ENCODE measurements around the gene FAM124A.
A peak's percentile ranks its signal among the peaks of the same experiment; 100 is the strongest.

FAM124A gene

DNA sequence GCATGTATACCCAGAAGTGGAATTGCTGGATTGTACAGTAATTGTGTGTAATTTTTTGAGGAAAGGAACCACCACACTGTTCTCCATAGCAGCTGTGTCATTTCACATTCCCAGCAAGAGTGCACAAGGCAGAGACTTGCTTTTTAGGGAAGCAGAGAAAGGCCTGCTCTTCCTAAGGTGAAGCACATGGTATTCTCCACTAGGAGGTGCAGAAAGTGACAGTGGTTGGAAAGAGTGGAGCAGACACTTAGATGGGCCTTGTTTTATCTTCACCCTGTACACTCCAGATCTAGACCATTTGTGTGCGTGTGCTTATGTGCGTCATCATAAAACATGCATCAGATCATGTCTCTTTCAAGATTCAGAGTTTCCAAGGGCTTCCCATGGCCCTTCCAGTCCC lies 35.0 kb downstream of the FAM124A start:
- Mint-ChIP-seq H3K4me3 (no peak overlapping the region), H3K9me3 (no peaks in the 10 kb centered on the region)

DNA sequence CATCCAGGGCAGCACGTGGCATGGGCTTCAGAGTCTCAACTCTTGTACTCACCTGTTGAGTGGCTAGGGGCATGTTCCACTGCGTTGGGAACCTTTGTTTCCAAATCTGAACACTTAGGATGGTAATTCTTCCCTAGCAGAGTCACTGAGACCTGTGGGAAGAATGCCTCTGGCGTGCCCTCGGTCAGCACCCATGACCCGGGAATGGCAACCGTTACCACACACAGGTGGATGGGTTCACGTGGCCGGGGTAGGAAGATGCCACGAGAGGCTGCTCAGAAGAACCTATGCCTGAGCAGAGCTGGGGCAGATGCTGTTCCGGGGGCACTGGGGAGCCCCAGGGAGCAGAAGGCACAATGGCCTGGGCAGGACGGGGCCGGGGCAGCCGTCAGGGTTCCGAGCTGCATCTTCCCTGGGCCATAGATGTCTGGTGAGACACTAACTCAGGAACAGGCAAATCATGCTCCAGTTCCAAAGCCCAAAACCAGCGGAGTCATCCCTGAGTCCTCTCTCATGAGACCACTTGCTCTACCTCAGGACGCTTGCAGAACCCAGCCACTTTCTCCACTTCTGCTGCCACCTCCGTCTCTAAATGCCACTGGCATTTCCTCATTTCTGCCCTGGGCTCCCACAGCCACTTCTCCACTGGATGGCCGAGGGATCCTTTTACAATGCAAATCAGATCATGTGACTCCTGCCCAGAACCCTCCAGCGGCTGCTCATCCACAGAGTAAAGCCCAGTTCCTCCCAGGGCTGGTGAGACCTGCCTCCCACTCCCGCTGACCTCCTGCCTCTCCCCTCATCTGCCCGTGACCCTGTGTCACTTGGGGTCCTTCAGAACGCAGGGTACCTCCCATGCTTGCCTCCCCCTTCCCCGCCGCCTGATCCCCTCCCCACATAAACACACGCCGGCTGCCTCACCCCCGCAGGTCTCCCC lies 36.7 kb downstream of the FAM124A start:
- TF ChIP-seq, protein P1, sequence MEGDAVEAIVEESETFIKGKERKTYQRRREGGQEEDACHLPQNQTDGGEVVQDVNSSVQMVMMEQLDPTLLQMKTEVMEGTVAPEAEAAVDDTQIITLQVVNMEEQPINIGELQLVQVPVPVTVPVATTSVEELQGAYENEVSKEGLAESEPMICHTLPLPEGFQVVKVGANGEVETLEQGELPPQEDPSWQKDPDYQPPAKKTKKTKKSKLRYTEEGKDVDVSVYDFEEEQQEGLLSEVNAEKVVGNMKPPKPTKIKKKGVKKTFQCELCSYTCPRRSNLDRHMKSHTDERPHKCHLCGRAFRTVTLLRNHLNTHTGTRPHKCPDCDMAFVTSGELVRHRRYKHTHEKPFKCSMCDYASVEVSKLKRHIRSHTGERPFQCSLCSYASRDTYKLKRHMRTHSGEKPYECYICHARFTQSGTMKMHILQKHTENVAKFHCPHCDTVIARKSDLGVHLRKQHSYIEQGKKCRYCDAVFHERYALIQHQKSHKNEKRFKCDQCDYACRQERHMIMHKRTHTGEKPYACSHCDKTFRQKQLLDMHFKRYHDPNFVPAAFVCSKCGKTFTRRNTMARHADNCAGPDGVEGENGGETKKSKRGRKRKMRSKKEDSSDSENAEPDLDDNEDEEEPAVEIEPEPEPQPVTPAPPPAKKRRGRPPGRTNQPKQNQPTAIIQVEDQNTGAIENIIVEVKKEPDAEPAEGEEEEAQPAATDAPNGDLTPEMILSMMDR (IDR thresholded peaks at IDR 0.05; ENCODE audit: unreplicated experiment in 3 of 3): no peak
- Mint-ChIP-seq H3K4me1 (peaks cover 9% of the 10 kb centered on the region), H3K4me3 (peak overlapping the region in 1 of 3 experiments; percentile 29), H3K27me3 (ENCODE audit: low read depth) (no peaks in the 10 kb centered on the region), H3K36me3 (ENCODE audit: low read depth) (no peaks in the 10 kb centered on the region), H3K9me3 (no peaks in the 10 kb centered on the region), H3K27ac (no peak overlapping the region)

More for the DNA sequence above, 35.0 kb downstream of the FAM124A start:
- Mint-ChIP-seq H3K27ac (no peak overlapping the region), H3K4me1 (peaks cover 14% of the 10 kb centered on the region), H3K36me3 (ENCODE audit: low read depth) (no peaks in the 10 kb centered on the region), H3K27me3 (ENCODE audit: low read depth) (no peaks in the 10 kb centered on the region)
- TF ChIP-seq, protein P1 (IDR thresholded peaks at IDR 0.05; ENCODE audit: unreplicated experiment in 3 of 3): no peak

DNA sequence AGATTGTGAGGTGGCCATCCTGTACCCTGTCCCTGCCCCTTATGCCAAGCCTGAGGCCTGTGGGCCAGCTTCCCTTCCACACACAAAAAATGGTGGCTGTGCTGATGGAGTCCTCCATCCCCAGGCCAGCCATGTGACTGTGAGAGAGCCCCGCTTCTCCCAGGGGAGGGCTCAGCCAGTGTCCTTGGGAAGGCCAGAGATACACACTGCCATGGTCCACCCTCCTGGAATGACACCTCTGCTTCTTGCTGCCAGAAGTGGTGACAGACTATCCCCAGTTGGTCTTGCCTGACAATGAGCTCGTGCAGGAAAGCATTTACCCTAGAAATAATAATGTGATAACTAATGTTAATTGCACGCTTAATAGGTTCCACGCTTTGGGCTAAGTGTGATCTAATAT lies 38.0 kb downstream of the FAM124A start:
- no peak overlapping the region for H3K4me3 Mint-ChIP-seq
- no peaks in the 10 kb centered on the region for H3K9me3 Mint-ChIP-seq
- TF ChIP-seq, protein P1 (IDR thresholded peaks at IDR 0.05; ENCODE audit: unreplicated experiment in 3 of 3): no peak
- H3K27ac Mint-ChIP-seq: no peak overlapping the region
- no peaks in the 10 kb centered on the region for H3K27me3 Mint-ChIP-seq (ENCODE audit: low read depth)
- no peaks in the 10 kb centered on the region for H3K36me3 Mint-ChIP-seq (ENCODE audit: low read depth)
- peaks cover 9% of the 10 kb centered on the region for H3K4me1 Mint-ChIP-seq

DNA sequence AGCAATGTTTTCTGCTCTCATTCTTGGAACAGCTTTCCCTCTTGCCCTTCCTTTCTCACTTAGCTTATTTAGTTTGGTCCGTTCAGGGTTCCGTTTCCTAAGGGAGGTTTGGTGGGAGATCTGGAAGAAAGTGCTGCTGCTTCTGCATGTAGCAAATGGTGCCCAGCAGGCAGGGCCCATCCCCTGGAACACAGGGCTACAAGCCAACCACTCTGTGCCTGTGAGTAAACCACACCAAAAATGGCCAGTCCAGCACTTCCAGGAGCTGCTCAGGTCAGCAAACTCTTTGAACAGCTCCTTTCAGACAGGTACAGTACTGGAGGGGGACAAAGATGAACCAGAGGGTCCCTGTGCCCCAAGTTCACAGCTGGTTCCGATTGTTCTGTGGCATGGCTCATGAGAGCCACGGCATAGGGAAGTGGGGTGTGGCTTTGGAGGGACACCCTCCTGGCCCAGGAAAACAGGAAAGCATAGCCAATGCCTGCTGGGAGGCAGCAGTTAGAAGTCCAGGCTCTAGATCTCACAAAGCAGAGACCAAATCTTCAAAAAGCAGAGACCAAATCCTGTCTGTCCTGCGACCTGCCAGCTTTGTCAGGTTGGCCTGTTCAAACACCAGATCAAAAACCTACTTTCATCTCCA lies 39.5 kb downstream of the FAM124A start:
- Mint-ChIP-seq H3K27me3 (ENCODE audit: low read depth) (no peaks in the 10 kb centered on the region), H3K9me3 (no peaks in the 10 kb centered on the region), H3K27ac (no peak overlapping the region), H3K36me3 (ENCODE audit: low read depth) (no peaks in the 10 kb centered on the region), H3K4me3 (no peak overlapping the region), H3K4me1 (peaks cover 13% of the 10 kb centered on the region)
- TF ChIP-seq, protein P1 (IDR thresholded peaks at IDR 0.05; ENCODE audit: unreplicated experiment in 3 of 3): no peak

DNA sequence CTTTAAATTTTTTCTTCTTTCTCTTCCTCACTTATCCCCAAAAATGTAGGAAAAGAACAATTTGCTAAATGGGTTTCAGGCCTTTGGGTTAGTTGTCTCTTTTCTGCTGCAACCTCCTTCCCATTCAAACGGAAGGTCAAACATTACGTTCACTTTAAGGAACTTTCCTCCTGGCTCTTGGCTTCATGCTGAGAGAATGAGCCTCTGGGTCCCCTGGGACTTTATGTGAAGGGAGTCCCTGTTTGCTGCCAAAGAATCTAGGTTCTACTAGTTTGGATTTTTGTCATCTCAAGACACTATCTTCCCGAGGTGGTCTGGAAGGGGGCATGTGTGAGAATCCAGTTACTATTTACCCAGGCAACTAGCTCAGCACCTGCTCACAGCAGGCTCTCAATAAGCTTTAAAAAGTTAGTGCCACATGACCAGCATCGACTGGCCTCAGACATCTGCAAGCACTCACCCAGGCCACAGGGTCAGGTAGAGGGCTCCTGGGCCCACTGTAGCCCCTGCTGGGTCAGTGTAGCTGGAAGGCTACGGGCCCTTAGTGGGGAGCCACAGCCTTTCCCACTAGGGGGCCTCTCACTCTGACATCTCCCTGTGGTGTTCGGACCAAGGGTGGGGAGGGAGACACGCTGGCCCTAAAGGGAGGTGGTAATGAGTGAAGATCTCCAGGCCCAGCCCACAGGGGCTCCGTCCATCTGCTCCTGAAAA lies 40.5 kb downstream of the FAM124A start:
- H3K27ac Mint-ChIP-seq: no peak overlapping the region
- H3K4me3 Mint-ChIP-seq: no peak overlapping the region
- H3K27me3 Mint-ChIP-seq (ENCODE audit: low read depth): peaks cover 2% of the 10 kb centered on the region
- peaks cover 14% of the 10 kb centered on the region for H3K4me1 Mint-ChIP-seq
- TF ChIP-seq, protein P1 (IDR thresholded peaks at IDR 0.05; ENCODE audit: unreplicated experiment in 3 of 3): no peak
- H3K36me3 Mint-ChIP-seq (ENCODE audit: low read depth): no peaks in the 10 kb centered on the region
- no peaks in the 10 kb centered on the region for H3K9me3 Mint-ChIP-seq

All from nephron (organoid).